ENCODE measurements around the gene THBS2.
"Not testable (repeated sequence)": the region's sequence is repeated elsewhere in the genome, so short reads cannot be mapped to it uniquely, and the experiment has no call there.

The THBS2 gene

DNA sequence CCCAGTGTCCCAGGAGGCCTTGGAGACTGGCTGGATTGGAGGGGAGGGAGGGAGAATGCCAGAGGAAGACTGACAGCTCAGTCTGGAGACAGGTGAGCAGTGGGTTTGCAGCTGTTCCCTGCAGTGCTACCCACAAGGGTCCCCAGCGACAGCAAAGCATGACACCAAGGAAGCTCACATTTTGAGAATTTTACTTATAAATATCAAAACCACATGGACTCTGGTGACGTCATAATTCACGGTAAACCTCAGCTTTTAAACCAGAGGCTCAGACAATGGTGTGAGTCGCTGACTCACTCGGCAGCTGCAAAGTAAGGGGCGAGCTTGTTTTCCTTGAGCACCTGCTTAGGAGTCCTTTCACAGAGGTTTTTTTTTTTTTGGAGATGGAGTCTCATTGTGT, 65.2 kb downstream of the THBS2 start:
- in situ Hi-C loops (cut with MboI; ENCODE audit: low sequenced_read_pairs): no loop called here

DNA sequence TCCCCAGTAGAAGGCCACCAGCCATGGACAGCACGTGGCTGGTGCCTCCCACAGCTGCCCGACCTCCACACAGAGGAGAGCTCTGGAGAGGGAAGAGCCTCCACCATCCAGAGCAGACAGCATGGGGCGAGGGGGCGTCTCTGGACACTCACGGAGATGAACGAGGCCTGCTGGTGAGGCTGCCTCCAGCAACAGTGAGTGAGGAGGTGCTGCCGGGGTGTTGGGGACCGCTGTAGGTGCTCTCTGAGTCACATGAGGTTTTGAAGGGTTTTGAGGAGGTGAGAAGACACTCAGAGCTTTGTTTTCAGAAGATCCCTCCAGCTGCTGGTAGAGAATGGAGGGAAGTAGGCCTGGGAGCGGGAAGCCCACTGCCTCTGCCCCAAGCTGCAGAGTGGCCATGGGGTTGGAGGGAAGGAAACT, 65.6 kb downstream of the THBS2 start:
- in situ Hi-C loops (cut with MboI; ENCODE audit: low sequenced_read_pairs): no loop called here

DNA sequence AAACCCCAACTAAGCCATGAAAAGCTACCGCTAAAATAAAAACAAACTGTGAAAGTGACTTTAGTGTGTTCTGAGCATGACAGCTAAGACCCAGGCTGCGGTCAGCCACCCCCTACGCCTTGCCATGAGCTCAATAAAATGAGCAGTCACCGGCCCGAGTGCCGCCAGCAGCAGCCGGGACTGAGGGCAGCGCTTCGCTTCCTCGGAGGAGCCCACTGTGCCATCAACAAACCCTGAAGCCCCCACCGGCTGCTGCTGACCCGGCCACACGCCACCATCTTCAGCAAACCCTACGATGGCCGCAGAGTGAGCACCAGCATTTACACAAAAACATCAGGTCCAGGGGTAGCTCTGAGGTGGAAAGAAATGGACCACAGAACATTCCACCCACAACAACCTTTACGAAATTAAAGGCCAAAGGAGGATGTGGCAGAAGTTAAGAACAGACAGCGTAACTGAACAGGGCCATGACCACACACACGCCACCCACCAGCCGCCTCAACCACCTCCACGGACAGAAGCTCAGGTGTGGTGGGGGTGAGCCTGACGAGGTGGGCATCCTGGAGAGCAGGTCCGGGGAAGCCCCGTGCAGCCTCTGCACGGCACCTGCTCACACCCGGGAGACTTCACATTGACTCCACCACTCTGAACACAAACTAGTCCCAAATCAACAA, 67.0 kb downstream of the THBS2 start:
- in situ Hi-C loops (cut with MboI; ENCODE audit: low sequenced_read_pairs): no loop called here

DNA sequence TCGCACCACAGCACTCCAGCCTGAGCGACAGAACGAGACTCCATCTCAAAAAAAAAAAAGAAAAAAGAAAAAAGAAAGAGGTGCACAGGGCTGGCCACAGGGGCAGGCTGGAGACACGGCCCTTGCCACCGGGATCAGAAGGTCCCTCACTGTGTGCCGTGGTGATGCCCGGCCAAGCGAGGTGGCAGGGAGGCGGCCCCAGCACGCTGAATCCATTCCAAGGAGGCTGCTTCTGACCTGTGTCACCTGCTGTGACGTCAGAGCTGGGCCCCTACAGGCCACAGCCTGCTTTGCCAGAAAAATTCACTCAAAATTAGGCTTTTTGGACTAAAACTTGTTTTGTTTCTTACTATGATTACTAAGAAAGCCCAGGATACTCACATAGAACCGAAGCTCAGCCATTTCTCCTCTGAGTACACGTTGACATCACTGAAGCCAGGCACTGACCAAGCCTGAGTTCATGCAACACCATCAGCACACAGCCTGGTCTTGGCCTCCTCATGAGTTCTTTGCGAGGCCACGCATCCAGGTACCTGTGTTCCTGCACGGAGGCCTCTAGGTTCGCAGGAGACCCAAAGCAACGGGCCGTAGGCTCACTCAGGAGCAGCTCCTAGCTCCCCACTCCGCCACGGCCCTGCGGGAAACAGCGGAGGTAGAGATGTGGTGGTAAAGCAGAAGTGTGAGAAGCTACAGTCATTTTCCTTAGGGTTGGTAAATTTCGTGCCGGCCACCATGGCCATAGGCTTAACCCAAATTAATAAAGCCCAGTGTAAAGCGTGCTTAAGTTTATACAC, 67.8 kb downstream of the THBS2 start:
- in situ Hi-C loops (cut with MboI; ENCODE audit: low sequenced_read_pairs): no loop called here

DNA sequence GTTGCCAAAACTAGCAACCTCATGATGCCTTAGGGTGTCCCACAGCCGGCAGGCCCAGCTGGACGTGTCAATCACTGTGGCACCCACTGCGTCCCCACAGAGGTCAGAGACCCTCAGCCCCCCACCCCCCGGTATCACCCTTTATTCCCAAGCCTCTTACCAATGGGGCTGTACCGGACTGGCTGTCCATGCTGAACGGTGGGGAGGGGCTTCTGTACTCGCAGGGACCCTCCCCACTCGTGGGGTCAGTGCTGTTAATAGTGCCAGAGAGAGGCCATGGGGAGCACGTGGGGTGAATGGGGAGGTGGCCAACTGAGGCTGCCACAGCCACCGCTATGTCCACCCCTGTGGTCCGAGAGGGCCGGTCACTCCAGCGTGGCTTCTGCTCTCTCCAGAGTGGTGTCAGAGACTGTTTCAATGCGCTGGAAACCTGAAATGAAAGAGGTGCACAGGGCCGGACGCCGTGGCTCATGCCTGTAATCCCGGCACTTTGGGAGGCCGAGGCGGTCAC, 68.6 kb downstream of the THBS2 start:
- in situ Hi-C loops (cut with MboI; ENCODE audit: low sequenced_read_pairs): no loop called here

DNA sequence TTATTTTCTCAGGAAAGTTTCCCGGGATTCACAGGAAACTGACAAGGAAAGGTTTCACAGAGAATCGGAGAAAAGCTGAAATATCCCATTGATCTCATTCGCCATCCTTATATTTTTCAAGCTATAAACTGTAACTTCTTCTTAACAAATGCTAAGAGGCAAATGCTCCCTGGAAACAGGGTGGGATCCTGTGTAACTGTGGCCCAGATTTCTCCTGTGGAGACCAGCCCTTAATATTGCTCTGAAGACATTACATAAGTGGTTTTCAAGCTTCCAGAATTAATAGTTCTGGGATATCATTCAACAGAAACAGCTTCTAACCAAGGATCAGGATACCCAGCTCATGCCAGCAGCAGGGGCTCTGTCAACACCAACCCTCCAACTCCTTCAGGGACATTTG, 69.2 kb downstream of the THBS2 start:
- in situ Hi-C loops (cut with MboI; ENCODE audit: low sequenced_read_pairs): no loop called here

DNA sequence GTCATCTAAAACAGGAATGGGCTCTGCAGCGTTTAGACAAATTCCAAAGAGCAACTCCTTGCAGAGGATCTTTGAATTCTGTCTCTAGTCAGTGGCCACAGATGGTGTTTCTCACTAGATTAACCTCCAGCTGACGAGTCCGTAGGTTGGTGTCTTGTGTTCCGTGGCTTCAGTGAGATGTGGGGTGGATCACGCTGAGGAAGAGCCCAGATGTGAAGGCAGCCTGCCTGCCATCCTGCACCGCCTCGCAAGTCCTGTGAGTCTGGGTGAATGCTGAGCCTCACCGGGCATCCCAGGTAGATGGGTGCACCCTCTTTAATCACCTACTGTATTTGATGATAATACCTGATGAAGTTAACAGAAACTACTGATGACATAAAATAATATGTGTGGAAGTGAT, 70.4 kb downstream of the THBS2 start:
- in situ Hi-C loops (cut with MboI; ENCODE audit: low sequenced_read_pairs): no loop called here

DNA sequence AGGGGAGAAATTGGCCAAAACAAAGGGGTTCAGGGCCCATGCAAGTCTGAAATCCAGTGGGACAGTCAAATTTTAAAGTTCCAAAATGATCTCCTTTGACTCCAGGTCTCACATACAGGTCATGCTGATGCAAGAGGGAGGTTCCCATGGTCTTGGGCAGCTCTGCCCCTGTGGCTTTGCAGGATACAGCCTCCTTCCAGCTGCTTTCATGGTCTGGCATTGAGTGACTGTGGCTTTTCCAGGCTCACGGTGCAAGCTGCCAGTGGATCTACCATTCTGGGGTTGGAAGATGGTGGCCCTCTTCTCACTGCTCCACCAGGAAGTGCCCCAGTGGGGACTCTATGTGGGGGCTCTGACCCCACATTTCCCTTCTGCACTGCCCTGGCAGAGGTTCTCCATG, 73.8 kb downstream of the THBS2 start:
- in situ Hi-C loops (cut with MboI; ENCODE audit: low sequenced_read_pairs): not testable (repeated sequence)

DNA sequence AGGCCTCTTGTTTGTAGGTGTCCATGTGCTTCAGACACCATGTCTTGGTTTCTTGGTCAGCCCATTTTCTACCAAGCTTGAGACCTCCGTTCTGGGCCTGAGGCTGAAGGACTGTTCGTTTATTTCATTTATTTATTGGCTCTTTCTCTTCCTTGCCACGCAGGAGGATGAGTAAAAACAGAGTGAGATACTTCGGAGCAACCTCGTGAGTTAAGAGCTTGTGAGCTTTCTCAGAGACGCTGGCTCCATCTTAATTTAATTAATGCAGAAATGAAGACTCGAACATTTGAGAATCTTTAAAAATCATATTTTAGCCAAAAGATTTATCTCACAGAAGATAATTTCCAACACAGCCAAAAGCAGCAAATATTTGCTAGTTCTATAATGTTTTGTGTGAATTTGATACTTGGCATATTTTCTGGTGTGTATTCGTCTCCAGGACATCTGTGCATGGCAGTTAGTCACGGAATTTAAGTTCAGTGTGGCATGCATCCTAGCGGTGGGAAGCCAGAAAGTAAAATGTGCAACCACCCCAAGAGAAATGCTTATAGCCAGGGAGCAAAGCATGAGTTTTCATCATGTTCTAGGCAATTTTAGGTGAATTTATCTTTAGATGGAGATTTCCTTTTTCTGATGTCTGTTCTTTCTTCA, 76.0 kb downstream of the THBS2 start:
- in situ Hi-C loops (cut with MboI; ENCODE audit: low sequenced_read_pairs): no loop called here

DNA sequence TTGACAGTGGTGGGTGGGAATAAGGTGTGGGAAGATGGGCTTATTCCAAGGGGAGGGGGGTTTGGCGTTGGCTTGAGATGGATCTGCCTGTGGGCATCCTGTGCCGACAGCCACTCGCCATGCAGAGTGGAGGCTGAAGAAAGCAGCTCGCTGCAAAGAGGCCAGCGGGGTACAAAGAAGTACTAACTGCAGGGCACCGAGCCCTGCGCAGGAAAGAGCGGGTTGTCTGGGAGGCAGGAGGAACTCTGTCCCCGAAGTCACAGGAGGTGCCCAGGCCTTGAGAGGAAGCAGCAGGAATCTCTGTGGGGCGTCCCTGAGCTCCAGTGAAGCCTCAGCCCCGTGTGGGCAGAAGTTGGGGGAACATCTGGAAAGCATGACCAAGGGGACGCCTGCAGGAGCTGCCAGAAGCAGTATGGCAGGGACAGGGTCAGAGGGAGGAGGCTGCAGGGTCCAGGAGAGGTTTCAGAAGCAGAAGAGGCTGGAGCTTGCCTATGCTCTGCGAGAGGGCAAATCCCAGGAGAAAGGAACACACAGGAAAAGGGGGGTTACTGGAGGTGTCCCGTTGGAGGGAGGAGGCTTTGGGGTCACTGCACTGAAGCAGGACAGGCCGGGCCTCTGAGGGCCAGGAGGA, 77.2 kb downstream of the THBS2 start:
- in situ Hi-C loops (cut with MboI; ENCODE audit: low sequenced_read_pairs): no loop called here

DNA sequence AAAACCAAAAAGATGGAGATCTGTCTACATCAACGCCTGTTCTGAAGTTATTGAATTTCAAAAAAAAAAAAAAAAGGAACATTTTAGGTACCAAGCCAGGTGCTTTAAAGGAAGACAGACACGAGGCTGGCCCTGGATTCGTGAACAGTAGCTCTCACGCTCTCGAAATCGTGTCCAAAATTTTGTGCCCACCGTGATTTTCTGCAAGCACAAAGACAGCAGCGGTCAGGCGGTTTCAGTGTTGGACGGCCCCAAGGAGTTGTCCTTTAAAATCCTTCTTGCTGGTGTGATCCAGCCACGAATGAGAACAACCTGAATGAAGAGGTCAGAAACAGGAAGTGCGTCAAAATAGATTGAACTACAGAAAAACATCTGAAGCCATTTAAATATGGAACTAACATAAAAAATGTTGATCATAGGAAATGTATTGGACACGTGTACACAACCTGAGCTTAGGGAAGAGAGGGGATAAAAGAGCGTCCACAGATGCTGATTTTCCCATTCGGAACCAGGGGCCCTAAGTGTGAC, 78.2 kb downstream of the THBS2 start:
- in situ Hi-C loops (cut with MboI; ENCODE audit: low sequenced_read_pairs): no loop called here

DNA sequence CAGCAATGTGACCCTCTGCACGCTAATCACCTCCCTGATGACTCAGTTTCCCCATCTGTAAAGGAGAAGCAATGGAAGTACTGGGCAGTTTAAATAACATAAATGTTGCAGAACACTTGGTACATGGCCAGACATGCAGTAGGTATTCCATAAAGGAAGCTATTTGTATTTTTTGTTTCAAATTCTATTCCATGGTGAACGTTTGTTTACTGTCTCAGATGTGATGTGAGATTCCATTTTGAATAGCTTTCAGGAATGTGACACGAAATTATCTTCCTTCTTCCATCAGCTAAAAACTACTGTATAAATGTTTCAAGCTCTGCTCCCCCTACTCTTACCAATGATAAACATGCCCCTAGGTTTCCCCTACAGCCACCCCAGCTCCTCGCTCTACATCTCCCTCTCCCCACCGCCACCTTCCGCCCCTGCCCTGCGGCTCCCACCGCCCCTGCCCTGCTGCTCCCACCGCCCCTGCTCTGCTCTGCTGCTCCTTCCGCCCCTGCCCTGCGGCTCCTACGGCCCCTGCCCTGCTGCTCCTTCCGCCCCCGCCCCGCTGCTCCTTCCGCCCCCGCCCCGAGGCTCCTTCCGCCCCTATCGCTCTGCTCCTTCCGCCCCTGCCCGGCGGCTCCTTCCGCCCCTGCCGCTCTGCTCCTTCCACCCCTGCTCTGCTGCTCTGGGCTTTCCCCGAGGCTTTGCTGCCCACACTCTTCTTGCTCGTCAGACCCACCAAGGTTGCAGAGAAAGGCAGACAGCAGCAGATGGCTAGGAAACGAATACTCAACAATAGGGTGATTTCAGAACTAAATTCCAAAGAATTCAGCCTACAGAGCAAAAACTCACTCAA, 78.9 kb downstream of the THBS2 start:
- in situ Hi-C loops (cut with MboI; ENCODE audit: low sequenced_read_pairs): no loop called here

DNA sequence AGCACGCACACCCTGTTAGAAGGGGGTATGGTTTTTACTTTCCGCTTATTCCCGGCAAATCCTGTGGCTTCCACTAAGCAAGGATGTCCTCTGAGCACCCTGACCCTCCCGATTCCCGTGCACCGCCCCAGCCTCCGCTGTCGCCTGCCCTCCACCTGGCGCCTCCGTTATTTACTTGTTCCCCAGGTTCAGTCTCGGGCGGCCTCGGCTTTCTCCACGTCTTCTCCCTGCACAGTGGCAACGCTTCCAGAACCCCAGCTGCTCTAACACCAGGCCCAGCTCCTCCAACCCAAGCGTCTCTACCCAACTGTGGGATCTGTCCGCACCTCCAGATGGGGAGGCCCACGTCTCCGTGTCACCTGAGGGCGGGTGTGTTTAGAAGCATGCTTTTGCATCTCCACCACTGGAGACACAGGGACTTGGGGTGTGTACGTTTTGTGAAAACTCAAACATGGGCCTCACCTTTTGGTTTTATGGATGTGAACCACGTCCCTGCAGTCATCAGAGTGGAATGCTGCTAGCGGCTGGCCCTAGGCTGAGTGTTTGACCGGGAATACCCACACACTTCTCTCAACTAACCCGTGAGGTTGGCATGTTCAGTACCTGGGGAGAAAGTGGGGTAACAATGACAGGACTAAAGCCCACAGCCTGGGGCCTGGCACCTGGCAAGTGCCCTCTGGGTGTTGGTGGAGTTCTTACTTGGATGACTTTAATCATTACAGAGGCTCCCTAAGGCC, 79.9 kb downstream of the THBS2 start:
- in situ Hi-C loops (cut with MboI; ENCODE audit: low sequenced_read_pairs): no loop called here

DNA sequence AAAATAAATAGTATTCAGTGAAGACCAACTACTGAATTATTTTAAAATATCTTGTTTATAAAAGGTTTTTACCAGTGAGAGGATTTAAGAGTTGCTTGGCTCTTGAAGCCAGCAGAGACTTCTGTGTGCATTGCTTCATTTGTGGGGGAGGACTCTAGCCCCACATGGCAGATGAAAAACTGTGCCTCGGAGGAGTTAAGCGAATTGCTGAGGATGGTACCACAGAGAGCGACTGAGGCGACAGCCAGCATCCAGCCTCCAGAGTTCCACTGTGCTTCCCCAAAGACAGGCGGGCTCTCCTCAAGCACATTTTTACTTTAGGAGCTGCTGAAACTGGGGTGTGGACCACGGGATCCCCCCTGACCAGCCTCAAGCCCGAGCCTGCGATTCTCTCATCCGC, 80.7 kb downstream of the THBS2 start:
- in situ Hi-C loops (cut with MboI; ENCODE audit: low sequenced_read_pairs): no loop called here

DNA sequence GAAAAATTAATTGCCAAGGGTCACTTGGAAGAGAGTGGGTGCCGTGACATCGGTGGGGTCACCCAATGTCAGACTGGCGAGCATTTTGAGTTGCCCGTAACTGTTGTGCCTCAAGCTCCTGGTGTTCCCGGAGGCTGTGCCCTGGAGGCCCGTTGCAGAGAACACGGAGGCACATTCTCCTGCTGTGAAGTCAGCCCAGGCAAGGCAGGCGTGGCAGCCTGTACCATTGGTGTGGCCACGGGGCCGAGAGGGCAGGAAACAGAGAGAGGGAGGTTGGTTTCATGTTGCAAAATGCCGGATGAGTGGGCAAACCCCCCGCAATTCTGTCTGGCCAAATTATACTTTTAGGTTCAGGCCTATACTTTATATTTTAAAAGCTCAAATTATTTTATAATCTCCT, 81.2 kb downstream of the THBS2 start:
- in situ Hi-C loops (cut with MboI; ENCODE audit: low sequenced_read_pairs): no loop called here

DNA sequence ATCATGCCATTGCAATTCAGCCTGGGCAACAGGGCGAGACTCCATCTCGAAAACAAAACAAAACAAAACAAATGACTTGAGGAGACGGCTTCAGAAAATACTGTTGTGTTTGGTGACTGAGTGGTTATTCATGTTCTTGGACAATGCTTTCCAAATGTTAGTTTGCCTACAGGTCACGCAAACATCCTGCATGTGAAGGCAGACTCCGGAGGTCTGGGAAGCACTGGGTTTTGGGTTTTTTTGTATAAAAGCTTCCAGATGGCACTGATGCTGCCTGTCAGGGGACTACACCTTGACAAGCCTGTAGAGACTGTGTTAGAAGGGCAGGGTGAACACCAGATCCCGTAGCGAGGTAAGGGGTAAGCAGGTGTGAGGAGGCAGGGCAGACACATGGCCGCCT, 81.7 kb downstream of the THBS2 start:
- in situ Hi-C loops (cut with MboI; ENCODE audit: low sequenced_read_pairs): no loop called here

DNA sequence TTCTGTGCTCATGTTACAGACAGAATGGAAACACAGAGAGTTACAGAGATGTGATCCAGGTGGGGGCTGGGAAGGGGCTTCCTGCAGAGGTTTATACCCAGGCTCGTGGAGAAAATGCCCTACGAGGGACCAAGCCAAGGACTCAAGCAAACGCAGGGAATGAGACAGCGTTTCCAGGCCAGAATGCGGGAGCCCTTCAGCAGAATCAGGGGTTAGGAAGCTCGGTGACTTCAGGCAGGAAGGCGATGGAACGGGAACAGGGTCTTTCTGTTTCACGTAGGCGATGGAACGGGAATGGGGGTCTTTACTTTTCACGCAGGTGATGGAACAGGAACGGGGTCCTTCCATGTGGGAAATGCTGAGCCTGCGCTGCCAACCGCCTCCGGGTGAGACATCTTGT, 82.6 kb downstream of the THBS2 start:
- in situ Hi-C loops (cut with MboI; ENCODE audit: low sequenced_read_pairs): no loop called here

DNA sequence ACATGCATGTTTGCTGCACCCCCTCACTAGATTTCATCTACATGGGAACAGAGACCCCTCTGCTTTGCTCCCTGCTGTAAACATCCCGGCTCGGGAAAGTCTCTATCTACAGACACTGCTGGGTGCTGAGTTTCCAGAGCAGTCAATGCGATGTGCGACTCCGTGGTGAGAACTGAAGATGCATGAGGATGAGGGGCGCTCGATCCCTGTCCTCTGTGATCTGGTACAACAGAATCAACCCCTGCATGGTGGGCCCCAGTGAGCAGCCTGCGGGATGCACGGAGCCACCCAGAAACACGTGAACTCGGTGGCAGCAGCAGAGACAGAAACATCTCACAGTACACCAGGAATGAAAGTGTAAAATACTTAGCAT, 83.1 kb downstream of the THBS2 start:
- in situ Hi-C loops (cut with MboI; ENCODE audit: low sequenced_read_pairs): no loop called here

DNA sequence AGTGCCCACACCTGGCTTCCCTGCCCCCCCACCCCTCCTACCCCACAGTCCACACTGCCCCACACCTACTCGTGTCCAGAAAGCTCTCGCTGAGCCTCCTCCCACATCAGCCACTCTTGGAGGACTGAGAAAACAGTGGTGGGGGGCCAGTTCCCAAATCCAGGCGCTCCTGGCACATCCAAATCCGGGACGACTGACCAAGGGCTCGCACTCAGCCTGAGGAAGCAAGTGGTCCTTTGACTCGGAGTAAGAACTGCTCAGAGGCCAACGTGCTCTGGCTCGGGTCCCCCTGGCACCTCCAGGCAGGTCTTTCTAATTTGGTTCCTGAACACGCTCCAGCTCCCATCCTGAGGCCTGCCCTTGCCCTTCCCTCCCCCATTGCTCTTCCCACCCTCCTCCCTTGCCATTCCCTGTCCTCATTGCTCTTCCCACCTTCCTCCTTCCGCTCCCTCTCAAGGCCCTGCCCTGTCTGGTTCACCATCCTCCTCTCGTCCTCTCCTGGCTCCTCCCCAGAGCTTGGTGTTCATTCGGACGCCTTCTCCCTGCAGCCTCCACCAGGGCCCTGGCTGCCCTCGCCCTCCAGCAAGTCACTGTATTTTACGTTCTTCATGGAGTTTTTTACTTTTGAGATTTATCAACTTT, 83.6 kb downstream of the THBS2 start:
- in situ Hi-C loops (cut with MboI; ENCODE audit: low sequenced_read_pairs): no loop called here

All from HL-60/S4 treated with phorbol 12-myristate 13-acetate at 8.2 ng/mL for 4 days and 3 days (cell line).